Gastrocnemius medialis (tissue), 4 donors: ENCODE data around the gene DCTD. TPM values are rescaled to one million over a fixed set of nuclear protein-coding genes. Genes with fewer than 3 reads are reported as not detected.

Source experiments
- ATAC-seq, 2 donors: fragments of 150-250 bp; one replicate each; pipeline ENCODE4 v1.9.1; 2016
- DNase-seq, 2 donors: peaks; one replicate each; pipeline ENCODE4 v3.0.0-alpha.2; 2019
- H3K27ac ChIP-seq, 4 donors: fragments of 200-600 bp; sonication (generic); 1 replicate in 1 of 4; 2 replicates in 3 of 4; pipeline ENCODE4 v1.5.1; 2016 to 2018; ENCODE audit warnings: mild to moderate bottlenecking in 2 of 4, moderate library complexity in 1 of 4
- H3K27me3 ChIP-seq, 3 donors: fragments of 200-600 bp; sonication (generic) in 2 of 3; 1 replicate in 1 of 3; 2 replicates in 2 of 3; pipeline versions ENCODE4 v1.5.1 to v1.6.0; 2016 to 2019; ENCODE audit warnings: mild to moderate bottlenecking in 1 of 3, moderate library complexity in 1 of 3
- H3K36me3 ChIP-seq, 2 donors: fragments of 200-600 bp; sonication (generic) in 1 of 2; one replicate each; pipeline ENCODE4 v1.5.1; 2017 to 2018
- H3K4me1 ChIP-seq, 2 donors: fragments of 200-600 bp; sonication (generic) in 1 of 2; one replicate each; pipeline ENCODE4 v1.5.1; 2016 to 2017; ENCODE audit warnings: mild to moderate bottlenecking in 2 of 2
- H3K4me3 ChIP-seq, 4 donors: fragments of 200-600 bp; sonication (generic) in 3 of 4; 1 replicate in 1 of 4; 2 replicates in 3 of 4; pipeline ENCODE4 v1.5.1; 2016 to 2019; ENCODE audit warnings: mild to moderate bottlenecking in 2 of 4
- H3K9me3 ChIP-seq, 3 donors: fragments of 200-600 bp; sonication (generic) in 2 of 3; 1 replicate in 1 of 3; 2 replicates in 2 of 3; pipeline ENCODE4 v1.5.1; 2016 to 2019
- CTCF ChIP-seq, 5 experiments: fragments of 450-650 bp in 3 of 5; fragments of 200-600 bp in 2 of 5; sonication (generic) in 2 of 5; IDR thresholded peaks in 4 of 5; conservative IDR thresholded peaks in 1 of 5; 1 replicate in 4 of 5; 2 replicates in 1 of 5; pipeline ENCODE4 v1.5.1; 2016 to 2019; ENCODE audit warnings: antibody characterized with exemption in 5 of 5, mild to moderate bottlenecking in 3 of 5, moderate library complexity in 3 of 5
- POLR2A ChIP-seq, 2 donors: fragments of 450-650 bp; IDR thresholded peaks; one replicate each; pipeline ENCODE4 v1.6.1; 2017; ENCODE audit warnings: antibody characterized with exemption in 2 of 2, mild to moderate bottlenecking in 2 of 2, moderate library complexity in 2 of 2
- in situ Hi-C, 4 donors: fragments of 200-750 bp; cut with MboI; loops; one replicate each; pipeline versions ENCODE4 v1.15.0 to v1.8.0; 2017; ENCODE audit warnings: low sequenced_read_pairs in 4 of 4
- intact Hi-C: fragments of 100-400 bp; cut with DNase I; formaldehyde crosslinking; loops from one replicate; pipeline ENCODE4 v1.15.1; 2023; ENCODE audit warnings: low total_unique reads
- total RNA-seq, 4 donors: library from RNA; depleted of rRNA; stranded (reverse); fragments of >200 nt; gene quantifications; one replicate each; pipeline versions ENCODE4 v1.1.0 to v1.2.3, GENCODE V29; 2016

Gene DCTD
- total RNA-seq, 4 donors from 2014 or later: 32.2 to 48.2 (median 39.1) TPM

- DNase-seq (no peak), ATAC-seq (no peak)
- TF ChIP-seq CTCF (IDR thresholded peaks at IDR 0.05 in 4 of 5, conservative IDR thresholded peaks at IDR 0.05 in 1 of 5) (no peak), POLR2A (IDR thresholded peaks at IDR 0.05) (no peak)
- H3K36me3 ChIP-seq: peaks cover 0 to 9% of the 10 kb centered on the region in 2 donors
- H3K27me3 ChIP-seq: no peaks in the 10 kb centered on the region
- H3K27ac ChIP-seq: no peak overlapping the region
- no peaks in the 10 kb centered on the region for H3K9me3 ChIP-seq
- peaks cover 0 to 5% of the 10 kb centered on the region in 2 donors for H3K4me1 ChIP-seq
- intact Hi-C loops (no loop called here), in situ Hi-C loops (no loop called here)
- H3K4me3 ChIP-seq: peak overlapping the region in 1 of 4 donors; percentile 19
Measured at GRCh38 chr4:182879913-182880312, 37.3 kb downstream of the DCTD start.

- H3K36me3 ChIP-seq: peaks cover 0 to 1% of the 10 kb centered on the region in 2 donors
- H3K27ac ChIP-seq: no peak overlapping the region
- in situ Hi-C loops (no loop called here), intact Hi-C loops (no loop called here)
- no peak overlapping the region for H3K4me3 ChIP-seq
- H3K27me3 ChIP-seq: no peaks in the 10 kb centered on the region
- H3K9me3 ChIP-seq: no peaks in the 10 kb centered on the region
- TF ChIP-seq POLR2A (IDR thresholded peaks at IDR 0.05) (no peak), CTCF (IDR thresholded peaks at IDR 0.05 in 4 of 5, conservative IDR thresholded peaks at IDR 0.05 in 1 of 5) (no peak)
- ATAC-seq: no peak
- peaks cover 0 to 5% of the 10 kb centered on the region in 2 donors for H3K4me1 ChIP-seq
- DNase-seq: no peak
Measured at GRCh38 chr4:182878633-182879495, 38.3 kb downstream of the DCTD start.

GRCh38 chr4:182877326-182877883 is 39.8 kb downstream of the DCTD start:
- Histone ChIP-seq H3K4me1 (peaks cover 0 to 5% of the 10 kb centered on the region in 2 donors), H3K36me3 (no peaks in the 10 kb centered on the region), H3K27me3 (no peaks in the 10 kb centered on the region), H3K27ac (no peak overlapping the region), H3K4me3 (no peak overlapping the region), H3K9me3 (no peaks in the 10 kb centered on the region)
- DNase-seq (no peak), ATAC-seq (no peak)
- in situ Hi-C loops (no loop called here), intact Hi-C loops (no loop called here)
- TF ChIP-seq CTCF (IDR thresholded peaks at IDR 0.05 in 4 of 5, conservative IDR thresholded peaks at IDR 0.05 in 1 of 5): no peak
- no peak for TF ChIP-seq POLR2A (IDR thresholded peaks at IDR 0.05)

GRCh38 chr4:182876427-182876826 is 40.8 kb downstream of the DCTD start:
- peaks cover 0 to 5% of the 10 kb centered on the region in 2 donors for H3K4me1 ChIP-seq
- ATAC-seq: no peak
- no peak for TF ChIP-seq POLR2A (IDR thresholded peaks at IDR 0.05)
- TF ChIP-seq CTCF (IDR thresholded peaks at IDR 0.05 in 4 of 5, conservative IDR thresholded peaks at IDR 0.05 in 1 of 5): no peak
- intact Hi-C loops (no loop called here), in situ Hi-C loops (no loop called here)
- no peaks in the 10 kb centered on the region for H3K36me3 ChIP-seq
- no peak overlapping the region for H3K4me3 ChIP-seq
- no peak overlapping the region for H3K27ac ChIP-seq
- H3K27me3 ChIP-seq: no peaks in the 10 kb centered on the region
- DNase-seq: no peak
- no peaks in the 10 kb centered on the region for H3K9me3 ChIP-seq
